NCI-H2081 (cell line): ENCODE measurements around the gene ADM5.

ENCODE experiments used
- DNase-seq, 2 experiments: peaks; one replicate each; lab custom pipeline; 2025; lab: John Stamatoyannopoulos, UW

The ADM5 gene

GRCh38 chr19:49689133-49690078, at the start of gene ADM5:
Gene ADM5 (plus strand): TSS chr19:49689594. CDS start chr19:49689838, 244 bp downstream.
- DNase-seq = peak; percentile 70 to 77

GRCh38 chr19:49640113-49640898, 49.1 kb upstream of the ADM5 start, which contains the start of gene RRAS:
Gene RRAS (minus strand): TSS chr19:49640143. CDS start chr19:49640098, 45 bp downstream.
- peak; percentile 99 for DNase-seq

- peak; percentile 99 for DNase-seq
Measured at GRCh38 chr19:49641688-49642491, 47.5 kb upstream of the ADM5 start, which contains the start of gene SCAF1. Gene SCAF1 (plus strand): TSS chr19:49642209. CDS start chr19:49645027, 2,818 bp downstream.

GRCh38 chr19:49642492-49643035, 46.8 kb upstream of the ADM5 start:
- no peak for DNase-seq

GRCh38 chr19:49643466-49643865, 45.9 kb upstream of the ADM5 start:
- DNase-seq = no peak

GRCh38 chr19:49645592-49645991, 43.8 kb upstream of the ADM5 start:
- DNase-seq = no peak

GRCh38 chr19:49645995-49646394, 43.4 kb upstream of the ADM5 start:
- DNase-seq = no peak

GRCh38 chr19:49646586-49646985, 42.8 kb upstream of the ADM5 start:
- no peak for DNase-seq

GRCh38 chr19:49651029-49651819, 38.2 kb upstream of the ADM5 start:
- DNase-seq = no peak

GRCh38 chr19:49651820-49652550, 37.4 kb upstream of the ADM5 start:
- no peak for DNase-seq

GRCh38 chr19:49652551-49653465, 36.6 kb upstream of the ADM5 start:
- no peak for DNase-seq

GRCh38 chr19:49653466-49653806, 36.0 kb upstream of the ADM5 start:
- DNase-seq = no peak

GRCh38 chr19:49654581-49654980, 34.8 kb upstream of the ADM5 start:
- DNase-seq = no peak

GRCh38 chr19:49655570-49656455, 33.6 kb upstream of the ADM5 start:
- DNase-seq = no peak

GRCh38 chr19:49656456-49657109, 32.8 kb upstream of the ADM5 start:
- no peak for DNase-seq

GRCh38 chr19:49657493-49658138, 31.8 kb upstream of the ADM5 start:
- DNase-seq = no peak

GRCh38 chr19:49658139-49658517, 31.3 kb upstream of the ADM5 start:
- DNase-seq = no peak
